Sigmoid colon (tissue), 4 donors: ENCODE results near the gene XIRP2.

ENCODE experiments used
- EP300 ChIP-seq, 4 donors: sonication (generic); formaldehyde crosslinking; IDR thresholded peaks; one replicate each; pipeline ENCODE4 v1.6.1; 2017; ENCODE audit warnings: antibody characterized with exemption in 4 of 4
- POLR2A ChIP-seq, 2 donors: fragments of 450-650 bp; IDR thresholded peaks; one replicate each; pipeline ENCODE4 v1.6.1; 2016; ENCODE audit warnings: antibody characterized with exemption in 2 of 2, mild to moderate bottlenecking in 2 of 2, moderate library complexity in 2 of 2
- POLR2AphosphoS5 ChIP-seq, 4 donors: sonication (generic); formaldehyde crosslinking; IDR thresholded peaks; one replicate each; pipeline ENCODE4 v1.6.1; 2017; ENCODE audit warnings: antibody characterized with exemption in 4 of 4
- TF ChIP-seq, protein P1 (sequence below), 4 experiments: fragments of 450-650 bp in 3 of 4; fragments of 200-600 bp in 1 of 4; IDR thresholded peaks; one replicate each; pipeline ENCODE4 v1.5.1; 2016 to 2019; ENCODE audit warnings: antibody characterized with exemption in 4 of 4, mild to moderate bottlenecking in 3 of 4, moderate library complexity in 2 of 4

DNA sequence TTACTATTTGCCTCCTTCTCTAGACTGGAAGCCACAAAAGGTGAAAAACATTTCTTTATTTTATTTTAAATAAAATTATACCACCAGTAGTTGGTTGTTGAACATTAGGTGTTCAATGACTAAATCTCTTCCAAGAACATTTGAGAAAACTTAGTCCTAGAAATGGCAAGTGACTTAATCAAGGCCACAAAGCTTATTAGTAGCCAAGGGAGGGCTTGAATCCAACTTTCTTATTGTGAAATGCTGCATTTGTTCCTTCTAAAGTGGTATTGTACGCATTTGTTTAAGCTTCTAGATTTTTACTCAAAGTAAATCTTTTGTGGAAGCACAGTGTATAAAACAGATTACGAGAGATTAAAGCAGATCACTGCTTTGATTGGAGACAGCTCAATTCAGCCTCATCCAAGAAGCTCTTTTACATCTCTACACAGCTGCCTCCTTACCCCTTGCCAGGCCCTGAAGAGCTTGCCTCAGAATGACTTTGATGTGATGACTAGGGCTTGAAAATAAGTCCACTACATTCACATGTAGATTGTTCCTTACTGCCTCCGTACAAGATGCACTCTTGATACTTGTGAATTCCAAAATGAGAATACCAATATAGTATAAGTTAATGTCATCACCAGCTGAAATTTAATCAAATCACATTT is 244.8 kb downstream of the XIRP2 start:
- TF ChIP-seq POLR2A (IDR thresholded peaks at IDR 0.05) (no peak), POLR2AphosphoS5 (IDR thresholded peaks at IDR 0.05) (no peak), EP300 (IDR thresholded peaks at IDR 0.05) (no peak)
- TF ChIP-seq, protein P1, sequence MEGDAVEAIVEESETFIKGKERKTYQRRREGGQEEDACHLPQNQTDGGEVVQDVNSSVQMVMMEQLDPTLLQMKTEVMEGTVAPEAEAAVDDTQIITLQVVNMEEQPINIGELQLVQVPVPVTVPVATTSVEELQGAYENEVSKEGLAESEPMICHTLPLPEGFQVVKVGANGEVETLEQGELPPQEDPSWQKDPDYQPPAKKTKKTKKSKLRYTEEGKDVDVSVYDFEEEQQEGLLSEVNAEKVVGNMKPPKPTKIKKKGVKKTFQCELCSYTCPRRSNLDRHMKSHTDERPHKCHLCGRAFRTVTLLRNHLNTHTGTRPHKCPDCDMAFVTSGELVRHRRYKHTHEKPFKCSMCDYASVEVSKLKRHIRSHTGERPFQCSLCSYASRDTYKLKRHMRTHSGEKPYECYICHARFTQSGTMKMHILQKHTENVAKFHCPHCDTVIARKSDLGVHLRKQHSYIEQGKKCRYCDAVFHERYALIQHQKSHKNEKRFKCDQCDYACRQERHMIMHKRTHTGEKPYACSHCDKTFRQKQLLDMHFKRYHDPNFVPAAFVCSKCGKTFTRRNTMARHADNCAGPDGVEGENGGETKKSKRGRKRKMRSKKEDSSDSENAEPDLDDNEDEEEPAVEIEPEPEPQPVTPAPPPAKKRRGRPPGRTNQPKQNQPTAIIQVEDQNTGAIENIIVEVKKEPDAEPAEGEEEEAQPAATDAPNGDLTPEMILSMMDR (IDR thresholded peaks at IDR 0.05) = no peak
